OCI-M1 (cell line): Measurements from ENCODE around the gene LRP6.
"Not testable (repeated sequence)": the region's sequence is repeated elsewhere in the genome, so short reads cannot be mapped to it uniquely, and the experiment has no call there.

ENCODE experiments used
- DNase-seq: peaks from one replicate; lab custom pipeline; 2025; lab: John Stamatoyannopoulos, UW

The LRP6 gene

DNA sequence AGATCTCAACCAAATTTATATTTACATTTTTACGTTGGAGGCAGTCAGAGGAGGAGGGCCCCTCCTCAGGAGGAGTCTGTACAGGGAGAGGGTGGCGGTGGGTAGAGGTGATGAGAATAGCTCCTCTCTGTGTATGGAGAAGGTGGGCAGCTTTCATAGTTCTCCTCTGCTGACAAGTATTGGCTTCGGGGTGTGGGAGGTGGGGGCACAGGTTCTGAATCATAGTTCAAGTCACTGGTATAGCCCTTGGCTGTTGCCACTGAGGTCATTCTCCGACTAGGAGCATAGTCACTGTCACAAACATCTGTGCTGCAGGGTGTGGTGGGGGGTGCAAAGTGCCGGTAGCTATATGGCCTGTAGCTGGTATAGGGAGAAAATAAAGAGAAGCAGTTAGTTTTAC, 145.8 kb downstream of the LRP6 start:
- no peak for DNase-seq

DNA sequence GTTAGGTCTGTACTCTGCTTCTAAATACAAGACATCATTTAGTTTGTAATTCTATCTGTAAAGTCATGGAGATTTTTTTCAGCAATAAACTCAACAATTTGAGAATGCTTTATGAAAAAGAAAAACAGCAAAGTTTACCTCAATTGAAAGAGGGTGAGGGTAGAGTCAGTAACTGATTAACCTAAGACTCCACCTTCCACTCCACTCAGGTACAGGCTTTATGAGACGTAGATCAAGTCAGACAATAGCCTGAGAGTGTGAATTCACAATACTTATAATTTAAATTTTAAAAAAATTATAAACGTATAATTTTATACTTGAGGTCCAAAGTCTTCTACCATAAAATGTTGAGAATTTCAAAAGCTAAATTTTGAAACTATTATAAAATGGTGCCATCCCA, 150.2 kb downstream of the LRP6 start:
- no peak for DNase-seq

DNA sequence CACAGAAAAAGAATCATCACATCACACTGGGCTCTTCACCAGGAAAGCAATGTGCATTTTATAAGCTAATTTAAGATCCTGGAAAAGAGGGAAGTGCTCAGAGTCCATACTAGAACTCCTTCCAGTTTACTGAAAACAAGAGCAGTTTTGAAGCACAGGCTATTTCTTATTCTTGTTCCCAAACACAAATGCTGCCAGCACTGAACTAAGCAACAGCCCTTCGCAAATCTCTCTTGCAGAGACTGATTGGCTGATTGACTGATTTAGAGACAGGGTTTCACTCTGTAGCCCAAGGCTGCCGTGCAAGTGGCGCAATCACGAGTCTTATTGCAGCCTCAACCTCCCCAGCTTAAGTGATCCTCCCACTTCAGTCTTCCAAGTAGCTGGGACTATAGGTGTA, 151.3 kb downstream of the LRP6 start:
- no peak for DNase-seq

DNA sequence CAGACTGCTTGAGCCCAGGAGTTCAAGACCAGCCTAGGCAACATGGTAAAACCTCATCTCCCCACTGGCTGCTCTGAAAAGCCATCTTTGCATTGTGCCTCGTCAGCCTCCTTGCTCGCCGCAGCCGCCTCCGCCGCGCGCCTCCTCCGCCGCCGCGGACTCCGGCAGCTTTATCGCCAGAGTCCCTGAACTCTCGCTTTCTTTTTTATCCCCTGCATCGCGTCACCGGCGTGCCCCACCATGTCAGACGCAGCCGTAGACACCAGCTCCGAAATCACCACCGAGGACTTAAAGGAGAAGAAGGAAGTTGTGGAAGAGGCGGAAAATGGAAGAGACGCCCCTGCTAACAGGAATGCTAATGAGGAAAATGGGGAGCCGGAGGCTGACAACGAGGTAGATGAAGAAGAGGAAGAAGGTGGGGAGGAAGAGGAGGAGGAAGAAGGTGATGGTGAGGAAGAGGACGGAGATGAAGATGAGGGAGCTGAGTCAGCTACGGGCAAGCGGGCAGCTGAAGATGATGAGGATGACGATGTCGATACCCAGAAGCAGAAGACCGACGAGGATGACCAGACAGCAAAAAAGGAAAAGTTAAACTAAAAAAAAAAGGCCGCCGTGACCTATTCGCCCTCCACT, 155.8 kb downstream of the LRP6 start:
- DNase-seq = not testable (repeated sequence)

DNA sequence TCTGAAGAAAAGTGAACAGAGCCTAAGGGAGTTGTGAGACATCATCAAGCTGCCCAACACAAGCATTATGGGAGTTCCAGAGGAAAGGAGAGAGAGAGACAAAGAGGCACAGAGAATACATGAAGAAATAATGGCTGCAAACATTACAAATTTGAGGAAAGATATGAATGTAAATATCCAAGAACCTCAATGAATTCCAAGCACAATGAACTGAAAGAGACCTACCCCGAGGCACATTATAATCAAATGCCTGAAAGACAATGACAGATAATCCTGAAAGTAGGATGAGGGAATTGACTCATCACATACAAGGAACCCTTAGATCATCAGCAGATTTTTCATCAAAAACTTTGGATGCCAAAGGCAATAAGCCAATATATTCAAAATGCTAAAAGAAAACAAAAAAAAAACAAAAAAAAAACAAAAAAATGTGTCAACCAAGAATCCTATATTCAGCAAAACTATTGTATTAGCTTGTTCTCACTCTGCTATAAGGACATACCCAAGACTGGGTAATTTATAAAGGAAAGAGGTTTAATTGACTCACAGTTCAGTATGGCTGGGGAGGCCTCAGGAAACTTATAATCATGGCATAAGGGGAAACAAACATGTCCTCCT, 158.3 kb downstream of the LRP6 start:
- no peak for DNase-seq

DNA sequence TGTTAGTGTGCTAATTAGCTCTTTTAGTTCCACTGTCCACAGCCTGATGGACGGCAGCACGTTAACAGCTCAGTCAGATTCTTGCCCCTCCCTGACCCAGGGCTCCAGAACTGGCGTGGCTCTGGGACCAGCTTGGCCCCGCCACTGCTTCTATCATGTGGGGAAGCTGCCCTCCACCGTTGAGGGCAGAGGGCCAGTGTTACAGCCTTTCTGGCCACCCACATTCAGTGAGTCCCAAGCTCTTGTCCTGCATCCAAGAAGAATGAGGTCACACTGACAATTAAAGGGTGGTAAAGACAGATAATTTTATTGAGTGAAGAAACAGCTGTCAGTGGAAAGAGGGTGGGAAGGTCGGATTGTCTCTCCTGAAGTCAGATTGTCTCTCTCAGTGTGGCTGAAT, 159.2 kb downstream of the LRP6 start:
- DNase-seq = no peak

DNA sequence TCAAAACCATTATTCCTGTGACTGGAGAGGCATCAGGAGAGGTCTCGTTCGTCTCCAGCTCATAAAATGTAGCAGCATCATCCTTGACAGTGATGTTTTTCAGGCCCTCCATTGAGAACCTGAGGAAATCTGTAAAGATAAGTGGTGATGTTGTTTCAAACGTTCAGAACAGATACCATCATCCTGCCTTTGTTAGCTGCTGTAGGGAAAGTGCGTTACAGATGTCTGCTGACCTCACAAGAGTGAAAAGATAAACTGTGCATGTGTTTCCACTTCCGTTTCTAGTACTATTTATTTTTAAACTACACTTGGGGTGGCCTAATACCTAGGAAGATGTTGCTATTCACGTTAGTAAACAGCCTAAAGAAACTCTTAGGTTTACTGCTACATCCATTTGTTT, 167.7 kb downstream of the LRP6 start:
- DNase-seq = peak; percentile 7

DNA sequence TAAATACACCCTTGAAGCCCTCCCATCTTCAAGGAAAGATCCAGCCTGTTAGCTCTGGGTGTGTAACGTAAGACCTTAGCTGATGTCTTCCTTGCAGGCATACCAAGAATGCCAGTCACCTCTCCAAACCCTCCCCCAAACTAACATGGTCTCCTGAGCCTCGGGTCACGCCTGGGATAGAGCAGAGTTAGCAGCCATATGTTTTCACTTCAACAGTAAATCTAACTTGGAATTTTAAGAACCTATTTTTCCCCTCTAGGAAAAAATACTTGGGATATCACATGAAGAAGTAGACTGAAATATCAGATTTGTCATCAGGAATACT, 168.2 kb downstream of the LRP6 start:
- no peak for DNase-seq

DNA sequence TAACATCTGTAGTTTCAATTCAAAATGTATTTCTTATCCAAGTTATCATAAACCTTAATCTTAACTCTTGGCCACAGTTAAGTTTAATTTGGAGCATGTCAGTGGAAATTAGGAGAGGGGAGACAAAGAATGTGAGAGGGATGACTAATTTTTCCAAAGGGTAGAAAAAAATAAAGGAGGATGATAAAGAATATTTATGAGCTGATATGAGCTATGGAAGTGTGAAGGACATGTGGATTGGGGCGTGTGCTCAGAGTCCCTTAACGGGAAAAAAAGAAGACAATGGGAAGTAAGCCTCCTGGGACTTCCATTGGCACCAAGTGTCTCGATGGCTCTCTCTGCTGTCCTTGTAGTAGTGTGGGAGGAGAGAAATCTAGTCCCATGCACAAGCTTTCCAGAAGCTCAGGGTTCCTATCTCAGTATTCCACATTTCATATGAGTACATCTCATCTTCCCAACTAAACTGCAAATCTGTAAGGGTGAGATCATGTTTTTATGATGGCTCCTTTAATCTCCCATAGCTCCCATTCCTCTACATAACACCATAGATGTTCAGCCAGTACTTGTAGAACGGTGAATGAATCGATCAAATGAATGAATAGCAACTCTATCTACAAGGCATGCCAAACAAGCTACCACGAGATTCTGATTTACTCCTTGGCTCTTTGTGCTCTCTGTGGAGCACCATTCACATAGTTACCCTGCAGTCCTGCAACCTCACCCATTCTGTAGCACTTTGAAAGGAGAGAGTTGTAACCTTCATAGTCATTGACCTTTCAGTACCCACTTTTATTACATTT, 168.8 kb downstream of the LRP6 start:
- DNase-seq = no peak

DNA sequence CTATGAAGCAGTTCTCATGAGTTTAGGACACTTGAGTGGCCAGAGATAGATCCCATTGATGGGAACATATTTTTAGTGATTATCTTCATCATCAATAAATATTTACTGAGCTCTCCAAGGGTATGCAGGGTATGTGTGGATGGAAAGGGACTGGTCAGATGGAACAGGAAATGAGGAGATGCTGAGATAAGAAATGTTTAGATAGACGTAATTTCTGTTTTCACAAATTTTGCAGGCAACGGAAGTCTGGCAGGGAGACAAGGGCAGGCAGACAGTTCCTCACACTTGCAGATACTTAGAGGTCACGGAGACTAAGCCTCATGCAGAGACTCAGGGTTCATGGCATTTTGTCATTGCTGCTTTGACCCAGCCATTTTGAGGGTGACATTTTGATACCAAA, 171.8 kb downstream of the LRP6 start:
- no peak for DNase-seq

DNA sequence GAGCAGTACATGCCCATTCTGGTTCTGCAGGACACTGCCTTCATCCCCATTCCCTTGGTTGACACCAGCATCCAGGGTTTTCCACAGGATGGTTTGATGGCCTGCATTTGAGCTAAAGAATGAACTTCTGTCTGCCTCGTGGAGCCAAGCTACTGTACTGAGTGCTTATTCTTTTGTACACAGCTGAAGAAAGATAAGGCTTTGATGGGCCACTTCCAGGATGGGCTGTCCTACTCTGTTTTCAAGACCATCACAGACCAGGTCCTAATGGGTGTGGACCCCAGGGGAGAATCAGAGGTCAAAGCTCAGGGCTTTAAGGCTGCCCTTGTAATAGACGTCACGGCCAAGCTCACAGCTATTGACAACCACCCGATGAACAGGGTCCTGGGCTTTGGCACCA, 172.4 kb downstream of the LRP6 start:
- no peak for DNase-seq

DNA sequence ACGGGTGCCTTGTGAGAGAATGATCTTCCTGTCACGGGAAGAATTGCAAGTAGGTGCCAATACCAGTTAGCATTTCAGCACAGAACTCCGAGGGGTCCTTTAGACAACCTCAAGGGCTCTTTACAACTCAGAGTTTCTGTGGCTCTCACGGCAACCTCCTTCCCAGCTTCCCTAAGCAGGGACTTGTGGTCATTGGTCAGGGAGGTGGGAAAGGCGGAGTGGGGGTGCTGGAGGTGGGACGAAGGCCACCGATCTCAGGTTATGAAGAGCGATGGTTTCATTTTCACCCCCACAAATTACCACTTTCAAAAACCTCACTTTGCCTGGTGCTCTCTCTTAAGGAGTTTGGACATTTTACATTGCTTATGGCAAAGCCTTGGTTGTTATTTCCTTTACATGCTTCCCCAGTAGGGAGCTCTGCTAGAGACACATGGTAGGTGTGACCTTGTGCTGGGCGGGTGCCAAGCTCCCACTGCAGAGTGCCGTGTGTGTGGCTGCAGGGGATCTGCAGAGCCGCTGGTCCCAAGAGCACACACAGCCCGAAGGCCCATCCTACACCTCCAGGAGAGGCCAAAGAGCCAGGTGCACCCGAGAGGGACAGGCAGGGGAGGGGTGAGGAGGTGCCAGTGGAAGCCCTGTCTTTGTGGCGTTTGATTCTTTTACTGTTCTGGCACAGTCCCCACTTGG, 174.7 kb downstream of the LRP6 start:
- DNase-seq = no peak

DNA sequence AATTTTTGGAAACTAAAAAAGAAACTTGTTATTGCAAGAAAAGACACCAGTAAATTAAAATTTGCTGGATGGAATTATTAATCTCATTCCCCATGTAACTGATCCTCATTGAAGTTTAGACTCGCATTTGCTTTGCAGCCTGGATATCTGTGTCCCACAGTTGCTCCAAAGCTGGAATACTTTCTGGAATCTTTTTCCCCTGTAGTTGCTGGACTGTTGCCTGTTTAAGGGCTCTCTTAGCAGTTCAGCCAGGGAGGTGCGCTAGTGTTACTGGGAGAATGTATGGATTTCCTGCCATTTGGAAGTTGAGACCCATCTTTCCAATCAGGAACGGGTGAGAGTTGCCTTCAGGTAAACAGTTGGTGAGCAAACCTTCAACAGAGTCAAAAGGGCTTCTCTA, 175.8 kb downstream of the LRP6 start:
- DNase-seq = no peak

DNA sequence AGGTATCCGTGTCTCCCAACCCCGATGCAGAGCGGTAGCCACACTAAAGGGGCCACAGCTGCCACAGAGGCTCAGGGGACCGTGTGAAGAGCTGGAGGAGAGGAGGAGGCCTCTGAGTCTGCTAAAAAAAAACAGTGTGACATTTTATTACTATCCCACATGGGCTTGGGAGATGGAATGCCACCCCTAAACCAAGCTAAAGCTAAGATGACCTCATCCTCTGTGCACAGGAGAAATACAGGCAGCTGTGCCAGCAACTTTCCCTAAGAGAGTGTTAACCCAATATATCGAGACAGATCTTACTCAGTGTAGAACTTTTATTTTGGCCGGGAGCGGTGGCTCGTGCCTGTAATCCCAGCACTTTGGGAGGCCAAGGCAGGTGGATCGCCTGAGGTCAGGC, 178.1 kb downstream of the LRP6 start:
- DNase-seq = no peak

DNA sequence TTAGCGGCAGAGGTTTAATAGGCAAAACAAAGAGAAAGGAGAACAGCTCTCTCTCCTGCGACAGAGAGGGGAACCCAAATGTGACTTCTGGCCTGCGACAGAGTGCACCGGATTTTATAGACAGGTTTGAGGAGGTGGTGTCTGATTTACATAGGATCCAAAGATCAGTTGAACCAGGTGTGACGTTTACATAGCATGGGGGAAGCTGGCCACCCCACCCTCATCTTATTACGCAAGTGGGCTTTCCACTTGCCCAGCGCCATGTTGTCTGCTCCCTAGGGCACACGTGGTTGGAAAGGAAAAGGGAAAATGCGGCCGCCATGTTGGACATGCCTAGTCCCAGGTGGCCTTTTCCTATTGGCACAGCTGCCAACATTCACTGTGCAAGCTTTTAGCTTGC, 178.7 kb downstream of the LRP6 start:
- DNase-seq = no peak

DNA sequence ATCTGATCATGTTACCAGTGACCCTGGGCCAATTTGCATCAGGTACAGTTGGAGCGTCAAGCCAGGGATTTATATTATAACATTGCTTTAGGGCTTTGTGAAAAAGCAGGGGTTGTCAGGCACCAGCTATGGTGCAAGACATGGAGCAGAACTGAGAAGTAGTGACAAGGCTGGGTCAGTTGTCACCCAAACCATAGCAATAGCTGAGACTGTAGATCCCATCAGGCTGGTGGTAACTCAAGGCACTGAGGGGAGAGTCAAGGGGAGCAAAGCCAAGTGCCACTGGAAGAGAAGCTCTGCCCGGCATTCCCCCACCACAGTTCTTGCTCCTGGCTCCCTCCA, 179.2 kb downstream of the LRP6 start:
- no peak for DNase-seq

DNA sequence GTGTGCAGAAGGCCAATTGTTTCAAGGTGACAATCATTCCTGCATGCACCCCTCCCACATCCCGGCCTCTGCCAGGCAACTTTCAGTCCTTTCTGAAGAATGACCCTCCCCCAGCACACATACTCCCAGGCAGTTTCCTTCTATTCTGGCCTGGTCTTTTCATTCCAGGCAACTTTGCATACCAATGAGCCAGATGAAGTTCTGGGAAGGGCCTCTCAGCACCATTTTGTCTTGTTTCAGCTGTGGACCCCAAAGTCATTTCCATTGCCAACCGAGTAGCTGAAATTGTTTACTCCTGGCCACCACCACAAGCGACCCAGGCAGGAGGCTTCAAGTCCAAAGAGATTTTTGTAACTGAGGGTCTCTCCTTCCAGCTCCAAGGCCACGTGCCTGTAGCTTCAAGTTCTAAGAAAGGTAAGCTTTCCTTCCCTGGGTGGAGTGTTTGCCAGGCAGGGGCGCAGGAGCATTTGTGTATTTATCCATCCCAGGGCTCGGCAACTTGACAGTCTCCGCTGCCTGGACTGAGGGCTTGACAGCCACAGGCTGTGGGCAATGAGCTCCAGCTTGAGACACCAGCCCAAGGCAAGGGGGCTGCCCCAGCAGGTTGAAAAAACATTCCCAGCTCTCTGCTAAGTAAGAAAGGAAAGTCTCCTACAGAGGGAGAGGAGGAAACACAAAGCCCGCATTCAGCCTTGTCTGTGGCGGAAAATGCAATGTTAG, 179.7 kb downstream of the LRP6 start:
- DNase-seq = no peak

DNA sequence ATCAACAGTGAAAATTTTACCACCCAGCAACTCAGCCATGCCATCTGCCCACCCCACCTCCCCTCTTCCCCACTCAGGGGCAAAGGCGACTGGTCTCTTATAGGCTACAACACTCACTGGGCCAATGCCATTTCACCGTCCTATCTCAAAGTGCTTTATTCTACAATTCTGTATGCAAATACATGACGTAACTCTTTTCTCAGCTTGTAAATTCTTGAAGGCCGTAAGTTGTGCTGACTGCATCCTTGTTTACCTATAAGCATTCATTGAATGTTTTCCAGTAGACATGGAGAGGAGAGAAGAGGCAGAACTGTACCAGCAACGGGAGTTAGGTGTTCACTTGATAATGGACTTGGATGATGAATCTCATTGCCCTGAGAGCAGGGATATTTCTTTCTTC, 180.5 kb downstream of the LRP6 start:
- DNase-seq = no peak

DNA sequence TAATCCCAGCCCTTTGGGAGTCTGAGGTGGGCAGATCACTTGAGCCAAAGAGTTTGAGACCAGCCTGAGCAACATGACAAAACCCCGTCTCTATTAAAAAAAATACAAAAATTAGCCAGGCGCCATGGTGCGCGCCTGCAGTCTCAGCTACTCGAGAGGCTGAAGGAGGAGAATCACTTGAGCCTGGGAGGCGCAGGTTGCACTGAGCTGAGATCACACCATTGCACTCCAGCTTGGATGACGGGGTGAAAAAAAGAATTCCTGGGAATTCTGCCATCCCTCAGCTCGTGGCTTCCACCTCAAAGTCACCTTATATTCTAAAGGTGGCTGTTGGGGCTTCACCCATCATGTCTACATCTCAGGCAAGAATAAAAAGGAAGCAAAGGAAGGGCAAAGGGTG, 183.2 kb downstream of the LRP6 start:
- no peak for DNase-seq

DNA sequence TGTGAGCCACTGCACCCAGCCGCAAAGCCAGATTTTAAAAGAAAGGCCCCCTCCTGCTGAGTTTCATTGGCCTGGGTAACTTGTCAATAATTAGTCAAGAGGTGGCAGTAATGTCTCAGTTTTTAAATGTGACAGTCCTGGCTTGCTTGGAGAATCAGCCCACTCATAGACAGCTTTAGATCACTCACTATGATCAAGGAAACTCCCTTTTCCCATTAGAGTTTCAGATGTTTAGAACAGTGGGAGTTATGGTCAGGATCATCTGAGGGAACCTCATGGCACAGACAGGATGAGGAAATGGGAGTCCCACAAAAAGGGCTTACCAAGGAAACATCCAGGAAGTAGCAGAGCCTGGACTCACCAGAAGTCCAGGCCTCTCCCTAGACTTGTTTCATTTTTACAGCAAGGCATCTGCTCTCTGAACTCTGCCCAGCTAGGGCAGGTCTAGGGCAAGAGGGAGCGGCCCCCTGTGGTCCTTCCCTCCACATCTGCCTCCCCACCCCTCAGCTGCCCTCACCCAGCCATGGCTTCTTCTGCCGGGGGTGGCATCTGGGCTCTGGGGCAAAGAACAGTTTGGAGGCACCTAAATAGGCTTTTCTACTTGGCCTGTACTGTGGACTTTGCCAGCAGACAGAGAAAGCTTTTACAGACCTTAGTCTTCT, 184.9 kb downstream of the LRP6 start:
- DNase-seq = peak; percentile 76

DNA sequence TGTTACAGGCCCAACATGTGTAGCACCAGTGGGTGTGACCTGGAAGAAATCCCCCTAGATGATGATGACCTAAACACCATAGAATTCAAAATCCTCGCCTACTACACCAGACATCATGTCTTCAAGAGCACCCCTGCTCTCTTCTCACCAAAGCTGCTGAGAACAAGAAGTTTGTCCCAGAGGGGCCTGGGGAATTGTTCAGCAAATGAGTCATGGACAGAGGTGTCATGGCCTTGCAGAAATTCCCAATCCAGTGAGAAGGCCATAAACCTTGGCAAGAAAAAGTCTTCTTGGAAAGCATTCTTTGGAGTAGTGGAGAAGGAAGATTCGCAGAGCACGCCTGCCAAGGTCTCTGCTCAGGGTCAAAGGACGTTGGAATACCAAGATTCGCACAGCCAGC, 187.6 kb downstream of the LRP6 start:
- DNase-seq = no peak
